ENCODE results near the gene ARHGAP42.

- TF ChIP-seq, protein P1, sequence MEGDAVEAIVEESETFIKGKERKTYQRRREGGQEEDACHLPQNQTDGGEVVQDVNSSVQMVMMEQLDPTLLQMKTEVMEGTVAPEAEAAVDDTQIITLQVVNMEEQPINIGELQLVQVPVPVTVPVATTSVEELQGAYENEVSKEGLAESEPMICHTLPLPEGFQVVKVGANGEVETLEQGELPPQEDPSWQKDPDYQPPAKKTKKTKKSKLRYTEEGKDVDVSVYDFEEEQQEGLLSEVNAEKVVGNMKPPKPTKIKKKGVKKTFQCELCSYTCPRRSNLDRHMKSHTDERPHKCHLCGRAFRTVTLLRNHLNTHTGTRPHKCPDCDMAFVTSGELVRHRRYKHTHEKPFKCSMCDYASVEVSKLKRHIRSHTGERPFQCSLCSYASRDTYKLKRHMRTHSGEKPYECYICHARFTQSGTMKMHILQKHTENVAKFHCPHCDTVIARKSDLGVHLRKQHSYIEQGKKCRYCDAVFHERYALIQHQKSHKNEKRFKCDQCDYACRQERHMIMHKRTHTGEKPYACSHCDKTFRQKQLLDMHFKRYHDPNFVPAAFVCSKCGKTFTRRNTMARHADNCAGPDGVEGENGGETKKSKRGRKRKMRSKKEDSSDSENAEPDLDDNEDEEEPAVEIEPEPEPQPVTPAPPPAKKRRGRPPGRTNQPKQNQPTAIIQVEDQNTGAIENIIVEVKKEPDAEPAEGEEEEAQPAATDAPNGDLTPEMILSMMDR (conservative IDR thresholded peaks at IDR 0.05; ENCODE audit: low read depth, low read length) = no peak
- no peak for TF ChIP-seq EZH2 (IDR thresholded peaks at IDR 0.05; ENCODE audit: borderline replicate concordance, low read depth, low read length, poor library complexity, severe bottlenecking)
Observed at GRCh38 chr11:100824041-100824809, 137.1 kb downstream of the ARHGAP42 start.

All from A673 (cell line).